RWPE2 (cell line): ENCODE measurements around the gene VIT.

Experiments
- ATAC-seq: fragments of 200-7000 bp; cut with Tn5 transposase; 3 replicates; pipeline ENCODE4 v1.9.1; 2021; ENCODE audit warnings: low read depth
- DNase-seq: peaks from one replicate; pipeline ENCODE4 v3.0.0-alpha.2; 2020; ENCODE audit warnings: low spot score
- H3K27ac ChIP-seq: fragments of 450-650 bp; 2 replicates; pipeline ENCODE4 v1.5.1; 2017; ENCODE audit warnings: mild to moderate bottlenecking; ENCODE audit not compliant: poor library complexity, severe bottlenecking
- H3K27me3 ChIP-seq: fragments of 250-450 bp; sonication (Bioruptor Pico); 2 replicates; pipeline ENCODE4 v1.5.1; 2021; ENCODE audit warnings: mild to moderate bottlenecking, moderate library complexity; ENCODE audit not compliant: insufficient read depth, poor library complexity, severe bottlenecking
- H3K36me3 ChIP-seq: fragments of 250-450 bp; sonication (Bioruptor Pico); 2 replicates; pipeline ENCODE4 v1.5.1; 2020; ENCODE audit warnings: low read depth, mild to moderate bottlenecking, moderate library complexity
- H3K4me1 ChIP-seq: fragments of 250-450 bp; sonication (Bioruptor Pico); 2 replicates; pipeline ENCODE4 v1.5.1; 2021; ENCODE audit warnings: mild to moderate bottlenecking, moderate library complexity; ENCODE audit not compliant: insufficient read depth, poor library complexity, severe bottlenecking
- H3K4me3 ChIP-seq: fragments of 250-450 bp; sonication (Bioruptor Pico); 2 replicates; pipeline ENCODE4 v1.5.1; 2021; ENCODE audit warnings: mild to moderate bottlenecking, moderate library complexity; ENCODE audit not compliant: severe bottlenecking
- H3K9me3 ChIP-seq: fragments of 250-450 bp; sonication (Bioruptor Pico); 2 replicates; pipeline ENCODE4 v1.5.1; 2021; ENCODE audit warnings: mild to moderate bottlenecking, moderate library complexity; ENCODE audit not compliant: severe bottlenecking
- CTCF ChIP-seq: fragments of 450-650 bp; IDR thresholded peaks from one replicate; pipeline ENCODE4 v1.5.1; 2017; ENCODE audit warnings: mild to moderate bottlenecking, moderate library complexity; ENCODE audit not compliant: poor library complexity, severe bottlenecking

Gene VIT

GRCh38 chr2:36655453-36655852 lies 41.1 kb upstream of the VIT start:
- H3K36me3 ChIP-seq: no peaks in the 10 kb centered on the region
- H3K4me3 ChIP-seq: no peak overlapping the region
- DNase-seq (no peak), ATAC-seq (no peak)
- H3K9me3 ChIP-seq: no peaks in the 10 kb centered on the region
- peaks cover 3% of the 10 kb centered on the region for H3K4me1 ChIP-seq
- H3K27me3 ChIP-seq: no peaks in the 10 kb centered on the region
- no peak overlapping the region for H3K27ac ChIP-seq
- TF ChIP-seq CTCF: no peak

DNA sequence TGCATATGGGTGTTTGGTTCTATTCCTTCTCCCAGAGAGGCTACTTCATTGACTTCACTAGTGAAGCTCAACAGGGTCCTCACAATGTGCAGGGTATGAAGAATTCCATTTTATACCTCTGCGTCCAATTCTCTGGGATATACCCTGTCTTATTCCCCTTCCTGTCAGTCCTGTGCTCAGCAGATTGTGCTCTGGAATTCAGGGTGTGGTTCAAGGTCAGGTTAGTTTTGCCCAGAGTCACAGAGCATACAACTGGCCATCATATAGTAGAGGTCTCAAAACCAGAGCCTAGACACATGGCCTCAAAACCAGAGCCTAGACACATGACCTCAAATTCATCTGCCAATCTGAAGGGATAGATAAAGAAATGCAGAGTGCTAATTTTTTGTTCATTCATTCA lies 38.8 kb upstream of the VIT start:
- Histone ChIP-seq H3K36me3 (no peaks in the 10 kb centered on the region), H3K9me3 (no peaks in the 10 kb centered on the region), H3K27me3 (no peaks in the 10 kb centered on the region), H3K27ac (no peak overlapping the region), H3K4me1 (no peaks in the 10 kb centered on the region), H3K4me3 (no peak overlapping the region)
- ATAC-seq (no peak), DNase-seq (no peak)
- TF ChIP-seq CTCF: no peak

GRCh38 chr2:36658277-36658748 lies 38.2 kb upstream of the VIT start:
- Histone ChIP-seq H3K4me3 (no peak overlapping the region), H3K9me3 (no peaks in the 10 kb centered on the region), H3K4me1 (no peaks in the 10 kb centered on the region), H3K27me3 (no peaks in the 10 kb centered on the region), H3K27ac (no peak overlapping the region), H3K36me3 (no peaks in the 10 kb centered on the region)
- no peak for TF ChIP-seq CTCF
- ATAC-seq: no peak
- DNase-seq: no peak

DNA sequence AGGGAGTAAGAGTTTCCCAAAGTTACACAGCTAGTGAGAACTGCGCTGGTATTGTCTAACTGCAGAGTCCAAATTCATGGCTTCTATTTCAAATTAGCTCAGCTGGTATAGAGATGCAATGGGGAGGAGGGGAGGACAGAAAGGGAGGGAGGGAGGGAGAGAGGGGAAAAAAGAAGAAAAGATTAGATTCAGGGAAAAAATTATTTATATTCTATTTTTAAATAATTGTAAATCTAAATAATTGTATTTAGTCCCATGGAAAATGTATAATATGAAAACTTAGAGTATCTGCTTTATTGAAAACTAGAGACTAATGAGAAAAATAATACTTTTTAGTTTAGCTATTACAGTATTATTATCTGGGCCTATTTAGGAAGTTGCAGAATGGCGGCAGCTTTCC lies 37.3 kb upstream of the VIT start:
- Histone ChIP-seq H3K9me3 (no peaks in the 10 kb centered on the region), H3K4me3 (no peak overlapping the region), H3K27ac (no peak overlapping the region), H3K36me3 (no peaks in the 10 kb centered on the region), H3K27me3 (peaks cover under 1% of the 10 kb centered on the region), H3K4me1 (no peaks in the 10 kb centered on the region)
- TF ChIP-seq CTCF: no peak
- DNase-seq (no peak), ATAC-seq (no peak)

DNA sequence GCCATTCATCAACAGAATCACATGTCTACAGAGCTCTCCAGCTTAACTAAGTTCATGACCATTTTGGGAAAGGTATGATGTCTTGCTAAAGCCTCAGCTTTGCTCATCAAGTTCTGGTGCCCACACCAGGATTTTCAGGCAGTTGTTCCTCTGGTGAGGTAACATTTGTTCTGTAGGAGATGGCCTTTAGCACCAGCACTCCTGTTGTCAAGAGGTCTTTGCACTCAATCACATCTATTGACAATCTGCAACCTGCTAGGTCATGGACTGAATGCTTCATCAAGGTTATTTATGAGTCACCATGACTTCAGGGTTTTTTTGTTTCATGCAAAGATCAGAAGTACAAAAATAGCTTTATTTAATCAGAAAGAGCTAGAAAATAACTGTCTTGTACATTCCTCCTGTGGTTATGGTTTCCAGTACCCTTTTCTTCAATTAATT lies 36.6 kb upstream of the VIT start:
- no peaks in the 10 kb centered on the region for H3K4me1 ChIP-seq
- no peak for DNase-seq
- no peaks in the 10 kb centered on the region for H3K9me3 ChIP-seq
- no peak overlapping the region for H3K4me3 ChIP-seq
- TF ChIP-seq CTCF: no peak
- no peak overlapping the region for H3K27ac ChIP-seq
- H3K27me3 ChIP-seq: peaks cover 3% of the 10 kb centered on the region
- no peak for ATAC-seq
- no peaks in the 10 kb centered on the region for H3K36me3 ChIP-seq
